ENCODE data around the gene TBC1D9. TPM values are rescaled to one million over a fixed set of nuclear protein-coding genes. Genes with fewer than 3 reads are reported as not detected.

Gene TBC1D9
- total and polyA plus RNA-seq, 10 of the 15 experiments (the other 5 are each of a cell fraction or from before 2014, with no cell fraction given), result 0.87 to 14.9 (median 7.1) TPM

GRCh38 chr4:140703463-140703862, 52.7 kb downstream of the TBC1D9 start:
- Histone ChIP-seq H3K4me1 (ENCODE audit: control insufficient read depth, insufficient read depth, low read length) (peaks cover 6% of the 10 kb centered on the region; the same call in 1 of the 2 replicates), H2AFZ (ENCODE audit: control insufficient read depth, low read depth, low read length) (no peak overlapping the region), H3K27ac (ENCODE audit: control insufficient read depth, insufficient read depth) (no peak overlapping the region), H3K79me2 (ENCODE audit: control insufficient read depth, insufficient read depth, low read length) (no peaks in the 10 kb centered on the region), H3K9ac (ENCODE audit: control insufficient read depth, insufficient read depth, low read length) (no peak overlapping the region), H3K27me3 (replicated peaks in 1 of 2; ENCODE audit: control insufficient read depth in 2 of 2, insufficient read depth in 2 of 2, low read length in 1 of 2) (no peaks in the 10 kb centered on the region), H3K36me3 (ENCODE audit: control insufficient read depth in 2 of 2, insufficient read depth in 2 of 2, low read length in 1 of 2) (no peaks in the 10 kb centered on the region; a peak in 2 of 4 replicates), H3K4me2 (ENCODE audit: control insufficient read depth, insufficient read depth) (no peak overlapping the region), H3K4me3 (no peak overlapping the region), H4K20me1 (ENCODE audit: control insufficient read depth, insufficient read depth) (no peaks in the 10 kb centered on the region), H3K9me3 (replicated peaks; ENCODE audit: control insufficient read depth, insufficient read depth, low read length) (no peaks in the 10 kb centered on the region)
- TF ChIP-seq USF2 (IDR thresholded peaks at IDR 0.05; ENCODE audit: borderline replicate concordance, low read depth, low read length) (no peak), HDAC2 (IDR thresholded peaks at IDR 0.05) (no peak), RAD51 (IDR thresholded peaks at IDR 0.05) (no peak), CHD2 (IDR thresholded peaks at IDR 0.05; ENCODE audit: borderline replicate concordance, low read depth, low read length) (no peak), ZBTB40 (IDR thresholded peaks at IDR 0.05; ENCODE audit: borderline replicate concordance) (no peak), HSF1 (IDR thresholded peaks at IDR 0.05; ENCODE audit: low read depth, low read length) (no peak), TARDBP (IDR thresholded peaks at IDR 0.05; ENCODE audit: borderline replicate concordance) (no peak)
- POLR2A ChIA-PET, result no interaction called here
- FAIRE-seq (no peak), DNase-seq (ENCODE audit: low read depth, low spot score) (no peak), ATAC-seq (no peak)
- intact Hi-C loops (cut with micrococcal nuclease; ENCODE audit: unreplicated experiment), result no loop called here
- SMC1A ChIA-PET (ENCODE audit: uncharacterized antibody, unreplicated experiment), result no interaction called here
- RAD21 ChIA-PET (ENCODE audit: unreplicated experiment), result no interaction called here
- in situ Hi-C loops (cut with MboI), result no loop called here
- BruUV-seq (replicated peaks), result no TSS peak
- CTCF ChIA-PET, result no interaction called here
- 47% methylated on average over 2 of the region's 2 CpGs for WGBS (ENCODE audit: insufficient coverage, insufficient replicate concordance, low lambda C conversion rate, missing lambda C conversion rate)
